ENCODE data around the gene SPTBN4.
A peak's percentile ranks its signal among the peaks of the same experiment; 100 is the strongest.

The SPTBN4 gene

GRCh38 chr19:40547836-40548235, 81.0 kb downstream of the SPTBN4 start:
- no peak for TF ChIP-seq TAF1 (IDR thresholded peaks at IDR 0.05; ENCODE audit: low read depth)

GRCh38 chr19:40549007-40549708, 82.4 kb downstream of the SPTBN4 start:
- peak; percentile 55; the same call in 1 of the 2 replicates for TF ChIP-seq RAD21 (IDR thresholded peaks at IDR 0.05; ENCODE audit: low read depth)
- TF ChIP-seq CREB1 (IDR thresholded peaks at IDR 0.05; ENCODE audit: low read depth) = no peak

- TF ChIP-seq ZBTB7A (IDR thresholded peaks at IDR 0.05; ENCODE audit: low read depth) = no peak
- TF ChIP-seq FOXM1 (IDR thresholded peaks at IDR 0.05; ENCODE audit: borderline replicate concordance, low read depth) = no peak
- no peak for TF ChIP-seq REST (IDR thresholded peaks at IDR 0.05; ENCODE audit: low read depth)
- TF ChIP-seq TCF12 (IDR thresholded peaks at IDR 0.05; ENCODE audit: low read depth) = no peak
- no peak for TF ChIP-seq USF1 (IDR thresholded peaks at IDR 0.05)
Observed at GRCh38 chr19:40550951-40551350, 84.2 kb downstream of the SPTBN4 start.

- TF ChIP-seq EP300 (IDR thresholded peaks at IDR 0.05; ENCODE audit: borderline replicate concordance) = no peak
- TF ChIP-seq EGR1 (IDR thresholded peaks at IDR 0.05) = no peak
- no peak for TF ChIP-seq MAX (IDR thresholded peaks at IDR 0.05)
- TF ChIP-seq FOXM1 (IDR thresholded peaks at IDR 0.05; ENCODE audit: borderline replicate concordance, low read depth) = no peak
- TF ChIP-seq CEBPB (IDR thresholded peaks at IDR 0.05) = no peak
- no peak for TF ChIP-seq TCF12 (IDR thresholded peaks at IDR 0.05; ENCODE audit: low read depth)
- TF ChIP-seq USF1 (IDR thresholded peaks at IDR 0.05) = no peak
- no peak for TF ChIP-seq TAF1 (IDR thresholded peaks at IDR 0.05; ENCODE audit: low read depth)
Observed at GRCh38 chr19:40552848-40553247, 86.0 kb downstream of the SPTBN4 start.

- TF ChIP-seq TCF12 (IDR thresholded peaks at IDR 0.05; ENCODE audit: low read depth) (no peak), CREB1 (IDR thresholded peaks at IDR 0.05; ENCODE audit: low read depth) (no peak), RAD21 (IDR thresholded peaks at IDR 0.05; ENCODE audit: low read depth) (no peak), NFIC (IDR thresholded peaks at IDR 0.05) (no peak), CEBPB (IDR thresholded peaks at IDR 0.05) (no peak)
Observed at GRCh38 chr19:40553885-40554857, 87.4 kb downstream of the SPTBN4 start.

- TF ChIP-seq EGR1 (IDR thresholded peaks at IDR 0.05) (no peak), ZBTB7A (IDR thresholded peaks at IDR 0.05; ENCODE audit: low read depth) (no peak)
Observed at GRCh38 chr19:40555978-40556689, 89.3 kb downstream of the SPTBN4 start.

GRCh38 chr19:40556953-40557530, 90.2 kb downstream of the SPTBN4 start:
- TF ChIP-seq EP300 (IDR thresholded peaks at IDR 0.05; ENCODE audit: borderline replicate concordance) (no peak), RAD21 (IDR thresholded peaks at IDR 0.05; ENCODE audit: low read depth) (no peak), CREB1 (IDR thresholded peaks at IDR 0.05; ENCODE audit: low read depth) (no peak), CEBPB (IDR thresholded peaks at IDR 0.05) (no peak), TAF1 (IDR thresholded peaks at IDR 0.05; ENCODE audit: low read depth) (no peak), REST (IDR thresholded peaks at IDR 0.05; ENCODE audit: low read depth) (no peak), TCF12 (IDR thresholded peaks at IDR 0.05; ENCODE audit: low read depth) (no peak), MAX (IDR thresholded peaks at IDR 0.05) (no peak), EGR1 (IDR thresholded peaks at IDR 0.05) (no peak), ZBTB7A (IDR thresholded peaks at IDR 0.05; ENCODE audit: low read depth) (no peak), NFIC (IDR thresholded peaks at IDR 0.05) (no peak), USF1 (IDR thresholded peaks at IDR 0.05) (no peak), FOXM1 (IDR thresholded peaks at IDR 0.05; ENCODE audit: borderline replicate concordance, low read depth) (no peak), TEAD4 (IDR thresholded peaks at IDR 0.05) (no peak)

Data from Ishikawa (cell line).